WERI-Rb-1 (cell line): ENCODE data around the gene DGKQ.

ENCODE experiments used
- DNase-seq: peaks from one replicate; pipeline ENCODE4 v3.0.0-alpha.2; 2020
- H3K27ac ChIP-seq: fragments of 250-450 bp; sonication (Bioruptor Pico); 2 replicates; pipeline ENCODE4 v1.5.1; 2020; ENCODE audit warnings: mild to moderate bottlenecking, moderate library complexity
- H3K27me3 ChIP-seq: fragments of 250-450 bp; sonication (Bioruptor Pico); 2 replicates; pipeline ENCODE4 v1.5.1; 2021; ENCODE audit warnings: mild to moderate bottlenecking, low read depth, moderate library complexity; ENCODE audit not compliant: insufficient read depth, severe bottlenecking
- H3K36me3 ChIP-seq: fragments of 250-450 bp; sonication (Bioruptor Pico); 2 replicates; pipeline ENCODE4 v1.5.1; 2020; ENCODE audit warnings: mild to moderate bottlenecking, moderate library complexity
- H3K4me3 ChIP-seq: 2 replicates; pipeline ENCODE4 v1.5.1; 2011; ENCODE audit warnings: low read depth, mild to moderate bottlenecking, control low read depth, low read length
- H3K9me3 ChIP-seq: fragments of 250-450 bp; sonication (Bioruptor Pico); 2 replicates; pipeline ENCODE4 v1.5.1; 2021; ENCODE audit warnings: mild to moderate bottlenecking, moderate library complexity; ENCODE audit not compliant: severe bottlenecking
- TF ChIP-seq, protein P1 (sequence below): IDR thresholded peaks from 2 replicates; pipeline ENCODE4 v1.5.1; 2011; ENCODE audit warnings: low read depth, mild to moderate bottlenecking, control low read depth, inconsistent platforms, low read length

Gene DGKQ

GRCh38 chr4:1006856-1007255, 33.5 kb upstream of the DGKQ start:
- TF ChIP-seq, protein P1, sequence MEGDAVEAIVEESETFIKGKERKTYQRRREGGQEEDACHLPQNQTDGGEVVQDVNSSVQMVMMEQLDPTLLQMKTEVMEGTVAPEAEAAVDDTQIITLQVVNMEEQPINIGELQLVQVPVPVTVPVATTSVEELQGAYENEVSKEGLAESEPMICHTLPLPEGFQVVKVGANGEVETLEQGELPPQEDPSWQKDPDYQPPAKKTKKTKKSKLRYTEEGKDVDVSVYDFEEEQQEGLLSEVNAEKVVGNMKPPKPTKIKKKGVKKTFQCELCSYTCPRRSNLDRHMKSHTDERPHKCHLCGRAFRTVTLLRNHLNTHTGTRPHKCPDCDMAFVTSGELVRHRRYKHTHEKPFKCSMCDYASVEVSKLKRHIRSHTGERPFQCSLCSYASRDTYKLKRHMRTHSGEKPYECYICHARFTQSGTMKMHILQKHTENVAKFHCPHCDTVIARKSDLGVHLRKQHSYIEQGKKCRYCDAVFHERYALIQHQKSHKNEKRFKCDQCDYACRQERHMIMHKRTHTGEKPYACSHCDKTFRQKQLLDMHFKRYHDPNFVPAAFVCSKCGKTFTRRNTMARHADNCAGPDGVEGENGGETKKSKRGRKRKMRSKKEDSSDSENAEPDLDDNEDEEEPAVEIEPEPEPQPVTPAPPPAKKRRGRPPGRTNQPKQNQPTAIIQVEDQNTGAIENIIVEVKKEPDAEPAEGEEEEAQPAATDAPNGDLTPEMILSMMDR: no peak
- DNase-seq: no peak
- Histone ChIP-seq H3K36me3 (no peaks in the 10 kb centered on the region), H3K27me3 (peaks cover 6% of the 10 kb centered on the region), H3K9me3 (no peaks in the 10 kb centered on the region), H3K27ac (no peak overlapping the region), H3K4me3 (no peak overlapping the region)

DNA sequence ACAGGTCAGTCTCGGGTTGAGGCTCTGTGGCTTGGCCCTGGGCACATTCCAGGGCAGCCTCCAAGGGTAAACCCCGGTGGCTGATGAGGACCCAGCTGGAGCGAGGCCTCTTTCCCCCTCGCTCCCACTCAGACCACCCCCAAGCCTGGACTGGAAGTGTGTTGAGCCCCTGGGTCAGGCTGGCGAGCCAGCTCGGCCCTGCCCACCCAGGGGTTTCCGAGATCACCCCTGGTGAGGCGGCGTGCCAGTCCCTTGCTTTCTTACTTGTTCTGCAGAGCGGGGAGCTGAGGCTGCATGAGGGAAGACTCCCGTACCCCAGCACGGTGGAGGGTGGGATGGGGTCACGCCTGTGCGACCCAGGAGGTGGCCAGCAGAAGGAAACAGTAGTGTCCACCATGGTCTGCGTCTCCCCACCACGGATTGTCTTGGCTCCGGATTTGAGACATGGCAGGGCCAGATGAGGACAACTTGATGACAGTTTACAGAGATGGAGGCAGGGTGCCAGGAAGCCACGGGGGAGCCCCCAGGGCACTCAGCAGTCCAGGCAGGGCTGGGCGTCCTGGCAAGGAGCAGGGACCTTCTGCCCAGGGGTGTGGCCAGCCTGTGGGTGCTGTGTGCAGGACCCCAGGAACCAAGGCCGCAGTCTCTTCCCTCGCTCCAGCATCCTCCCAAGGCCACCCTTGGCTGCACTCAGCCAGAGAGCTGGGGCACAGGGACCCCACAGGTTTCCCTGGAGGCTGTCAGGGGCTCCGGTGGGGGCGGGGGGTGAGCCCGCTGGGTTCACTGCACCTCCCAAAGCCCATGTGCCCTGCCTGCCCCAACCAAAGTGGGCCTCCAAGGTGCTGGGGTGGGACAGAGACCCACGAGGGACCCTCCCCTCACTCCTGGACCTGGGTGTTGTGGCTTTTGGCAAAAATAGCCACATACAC, 31.5 kb upstream of the DGKQ start:
- Histone ChIP-seq H3K9me3 (no peaks in the 10 kb centered on the region), H3K27ac (no peak overlapping the region), H3K4me3 (no peak overlapping the region), H3K36me3 (no peaks in the 10 kb centered on the region), H3K27me3 (no peaks in the 10 kb centered on the region)
- TF ChIP-seq, protein P1: no peak
- no peak for DNase-seq

GRCh38 chr4:1004071-1004418, 30.7 kb upstream of the DGKQ start:
- TF ChIP-seq, protein P1: no peak
- H3K27me3 ChIP-seq: no peaks in the 10 kb centered on the region
- no peak for DNase-seq

GRCh38 chr4:1003271-1004070, 30.1 kb upstream of the DGKQ start:
- Histone ChIP-seq H3K27ac (no peak overlapping the region), H3K27me3 (no peaks in the 10 kb centered on the region), H3K9me3 (no peaks in the 10 kb centered on the region), H3K36me3 (no peaks in the 10 kb centered on the region), H3K4me3 (no peak overlapping the region)
- DNase-seq: no peak
- TF ChIP-seq, protein P1: no peak

More at GRCh38 chr4:1004071-1004418, 30.7 kb upstream of the DGKQ start:
- no peaks in the 10 kb centered on the region for H3K9me3 ChIP-seq
- no peaks in the 10 kb centered on the region for H3K36me3 ChIP-seq
- no peak overlapping the region for H3K4me3 ChIP-seq
- H3K27ac ChIP-seq: no peak overlapping the region

- no peaks in the 10 kb centered on the region for H3K27me3 ChIP-seq
- no peak for DNase-seq
- TF ChIP-seq, protein P1: no peak
- no peak overlapping the region for H3K4me3 ChIP-seq
- H3K27ac ChIP-seq: no peak overlapping the region
- H3K9me3 ChIP-seq: no peaks in the 10 kb centered on the region
- H3K36me3 ChIP-seq: no peaks in the 10 kb centered on the region
Measured at GRCh38 chr4:1002631-1003251, 29.4 kb upstream of the DGKQ start.
